Cardiac septum (tissue), 1 donor: Measurements from ENCODE around the gene CST4. TPM values are rescaled to one million over a fixed set of nuclear protein-coding genes. Genes with fewer than 3 reads are reported as not detected.
A peak's percentile ranks its signal among the peaks of the same experiment; 100 is the strongest.
"Not testable (repeated sequence)": the region's sequence is repeated elsewhere in the genome, so short reads cannot be mapped to it uniquely, and the experiment has no call there.

Experiments
- DNase-seq: peaks from one replicate; pipeline ENCODE4 v3.0.0-alpha.2; 2020; ENCODE audit warnings: low spot score
- intact Hi-C: fragments of 100-400 bp; cut with DNase I; formaldehyde crosslinking; loops from one replicate; pipeline ENCODE4 v1.14.0; 2022
- total RNA-seq: library from RNA; stranded (reverse); fragmentation: NEBNext Ultra II Directional; extraction: Animal tissue kit (Norgen Biotek cat#: 25700); gene quantifications from one replicate; pipeline ENCODE4 v1.2.1, GENCODE V29; 2021
- donor health status: DM: no; HTN: no; CAD: no.

Gene CST4
- total RNA-seq, 1 donor from 2014 or later: not detected

DNA sequence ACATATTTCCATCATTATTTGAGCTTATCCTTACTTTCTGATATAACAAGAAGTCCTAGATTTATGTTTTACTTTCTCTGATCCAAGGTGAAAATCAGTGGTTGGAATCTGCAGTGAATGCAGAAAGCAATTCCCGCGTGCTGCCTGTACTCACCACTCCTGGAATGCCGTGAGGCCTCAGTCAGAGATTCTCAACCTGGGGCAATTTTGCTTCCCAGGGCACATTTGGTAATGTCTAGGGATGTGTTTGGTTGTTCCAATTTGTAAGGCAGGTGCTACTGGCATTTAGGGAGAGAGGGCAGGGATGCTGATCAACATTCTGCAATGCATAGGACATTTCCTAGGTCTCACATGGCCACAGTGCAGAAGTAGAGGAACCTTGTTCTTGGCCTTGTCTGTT is 23.9 kb downstream of the CST4 start:
- DNase-seq: no peak
- intact Hi-C loops: loop anchor here (5.0 kb wide), 1 partner anchor 332 kb away; no protein-coding TSS in a partner anchor

DNA sequence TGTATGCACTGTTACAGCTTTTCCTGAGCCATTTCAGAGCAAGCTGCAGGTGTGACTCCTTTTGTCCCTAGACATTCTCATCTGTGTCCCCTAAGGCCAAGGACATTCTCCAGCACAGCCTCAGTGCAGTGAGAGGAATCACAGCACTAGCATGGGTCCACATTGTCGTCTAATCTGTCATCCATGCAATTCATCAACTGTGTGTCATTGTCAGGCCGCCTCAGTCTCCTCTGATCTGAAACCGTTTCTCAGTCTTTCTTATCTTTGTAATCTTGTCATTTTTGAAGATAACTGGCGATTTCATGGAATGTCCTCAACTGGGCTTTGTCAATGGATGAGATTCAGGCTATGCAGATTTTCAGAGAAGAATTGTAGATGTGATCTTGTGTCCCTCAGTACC is 24.8 kb downstream of the CST4 start:
- DNase-seq, intact Hi-C loops: not testable (repeated sequence)

DNA sequence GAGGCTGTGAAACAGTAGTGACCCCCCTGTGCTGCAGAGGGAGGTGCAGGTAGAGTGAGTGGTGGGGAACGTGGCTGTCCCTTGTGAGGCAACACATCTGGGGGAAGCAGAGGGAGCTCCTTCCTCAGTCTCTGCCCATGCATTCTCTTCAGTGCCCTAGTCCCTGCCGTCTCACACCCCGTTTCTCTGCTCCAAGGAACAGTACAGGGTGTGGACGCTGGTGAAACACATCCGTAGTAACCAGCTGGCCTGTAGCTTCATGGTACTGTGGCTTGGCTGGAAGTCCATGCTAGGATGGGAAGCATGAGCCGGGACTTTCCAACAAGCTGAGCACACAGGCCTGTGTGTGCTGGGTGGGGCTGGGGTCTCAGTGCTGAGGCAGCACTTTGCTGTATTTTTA is 25.7 kb downstream of the CST4 start:
- DNase-seq: no peak
- intact Hi-C loops: no loop called here

DNA sequence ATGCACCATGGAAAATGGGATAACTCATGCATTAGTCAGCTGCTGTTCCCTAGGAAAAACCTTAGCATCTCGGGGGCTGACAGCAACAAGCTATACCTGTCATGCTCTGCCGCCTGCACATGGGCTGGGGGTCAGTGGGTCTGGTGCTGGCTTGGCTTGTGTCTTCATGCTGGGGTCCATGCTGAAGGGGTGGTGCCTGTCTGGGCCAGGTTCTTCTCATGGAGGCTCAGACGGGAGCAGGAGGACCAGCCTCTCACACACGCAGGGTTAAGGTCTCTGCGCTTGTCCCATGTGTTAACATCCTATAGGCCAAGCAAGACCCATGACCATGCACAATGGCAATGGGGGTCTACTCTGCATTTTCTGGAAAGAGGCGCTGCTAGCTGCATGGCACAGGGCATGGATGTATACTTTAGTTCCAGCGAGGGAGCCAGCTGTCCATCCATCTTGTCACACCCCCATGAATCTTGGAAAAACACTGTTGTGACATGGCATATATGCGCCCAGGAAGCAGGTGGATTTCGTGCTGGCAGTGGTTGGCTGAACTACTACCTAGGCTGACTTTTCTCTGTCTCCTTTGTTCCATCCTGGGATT is 26.5 kb downstream of the CST4 start:
- DNase-seq: no peak
- intact Hi-C loops: no loop called here

DNA sequence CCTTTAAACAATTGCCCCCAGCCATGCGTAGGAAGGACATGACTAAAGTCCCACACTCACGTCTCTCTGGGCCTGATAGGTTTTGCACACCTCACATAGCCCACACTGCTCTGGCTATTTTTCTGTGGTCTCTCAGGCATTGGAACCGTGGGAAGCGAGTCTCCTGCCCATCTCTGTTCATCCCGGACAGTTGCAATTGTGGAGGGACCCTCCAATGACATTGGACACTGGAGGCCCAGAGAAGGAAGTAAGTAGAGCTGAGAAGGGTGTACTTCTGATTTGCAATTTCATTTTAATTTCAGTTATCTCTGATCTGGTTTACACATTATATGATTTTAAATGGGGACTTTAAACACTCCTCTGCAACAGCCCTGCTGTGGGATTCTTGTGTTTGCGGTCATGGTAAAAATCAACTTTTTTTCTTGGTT is 27.8 kb downstream of the CST4 start:
- no peak for DNase-seq
- intact Hi-C loops: no loop called here

DNA sequence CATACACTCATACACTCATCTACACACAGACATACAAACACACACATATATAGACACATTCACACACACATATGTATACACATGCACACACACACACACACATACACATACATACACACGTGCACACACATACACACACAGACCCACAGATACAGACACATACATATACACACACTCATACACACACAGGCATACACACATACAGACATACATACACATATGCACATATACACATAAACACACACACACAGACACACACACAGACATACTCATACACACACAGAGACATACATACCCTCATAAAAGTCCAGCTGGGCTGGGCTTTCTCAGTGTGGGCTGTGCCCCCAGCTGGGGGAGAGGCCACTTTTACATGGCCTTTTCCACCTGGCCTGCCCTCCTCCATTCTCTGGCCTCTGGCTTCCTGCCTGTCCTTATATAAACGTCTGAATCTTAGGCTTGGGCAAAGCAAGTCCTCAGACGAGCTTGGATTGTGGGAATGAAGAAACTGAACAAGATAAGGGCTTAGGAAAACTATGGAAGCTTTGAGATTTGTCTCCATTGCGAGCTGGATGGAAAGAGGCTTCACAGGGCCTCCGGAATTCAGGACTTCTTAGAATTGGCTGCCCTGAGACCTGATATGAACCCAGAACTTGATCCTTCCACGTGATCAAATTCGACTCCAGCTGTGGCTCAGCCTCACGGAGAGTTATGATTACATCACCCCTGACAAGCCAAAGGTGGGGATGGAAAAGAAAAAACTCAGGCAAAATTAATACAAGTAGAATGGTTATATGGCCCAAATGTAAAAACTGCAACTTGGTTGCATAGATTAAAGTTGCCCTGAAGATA is 28.6 kb downstream of the CST4 start:
- intact Hi-C loops: no loop called here
- DNase-seq: no peak

DNA sequence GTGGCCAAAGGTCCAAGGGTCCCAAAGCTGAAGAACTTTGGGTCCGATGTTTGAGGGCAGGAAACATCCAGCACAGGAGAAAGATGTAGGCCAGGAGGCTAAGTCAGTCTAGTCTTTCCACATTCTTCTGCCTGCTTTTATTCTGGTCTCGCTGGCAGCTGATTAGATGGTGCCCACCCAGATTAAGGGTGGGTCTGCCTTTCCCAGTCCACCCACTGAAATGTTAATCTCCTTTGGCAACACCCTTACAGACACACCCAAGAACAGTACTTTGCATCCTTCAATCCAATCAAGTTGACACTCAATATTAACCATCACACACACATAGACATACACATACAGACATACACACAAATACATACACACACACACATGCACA is 29.2 kb downstream of the CST4 start:
- intact Hi-C loops, DNase-seq: not testable (repeated sequence)

DNA sequence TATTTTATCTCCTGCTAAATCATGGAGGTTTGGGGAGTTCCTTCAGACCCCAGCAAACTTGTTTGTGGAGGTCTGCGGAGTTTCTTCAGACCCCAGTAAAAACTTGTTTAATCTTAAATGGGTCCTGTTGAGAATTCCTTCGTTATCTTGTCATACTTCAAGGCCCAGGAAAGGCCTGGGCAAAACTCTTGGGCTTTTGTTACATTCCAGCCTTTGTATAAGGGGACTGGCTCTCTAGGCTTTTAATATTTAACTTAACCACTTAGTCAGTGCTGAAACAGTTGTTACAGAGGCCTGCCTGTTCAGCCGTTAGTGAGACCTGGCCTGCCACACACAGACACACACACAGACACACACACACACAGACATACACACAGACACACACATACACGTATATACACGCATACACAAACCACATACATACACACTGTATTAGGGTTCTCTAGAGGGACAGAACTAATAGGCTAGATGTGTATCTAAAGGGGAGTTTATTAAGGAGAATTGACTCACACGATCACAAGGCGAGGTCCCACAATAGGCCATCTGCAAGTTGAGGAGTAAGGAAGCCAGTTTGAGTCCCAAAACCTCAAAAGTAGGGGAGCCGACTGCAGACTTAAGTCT is 29.7 kb downstream of the CST4 start:
- no peak for DNase-seq
- intact Hi-C loops: no loop called here

DNA sequence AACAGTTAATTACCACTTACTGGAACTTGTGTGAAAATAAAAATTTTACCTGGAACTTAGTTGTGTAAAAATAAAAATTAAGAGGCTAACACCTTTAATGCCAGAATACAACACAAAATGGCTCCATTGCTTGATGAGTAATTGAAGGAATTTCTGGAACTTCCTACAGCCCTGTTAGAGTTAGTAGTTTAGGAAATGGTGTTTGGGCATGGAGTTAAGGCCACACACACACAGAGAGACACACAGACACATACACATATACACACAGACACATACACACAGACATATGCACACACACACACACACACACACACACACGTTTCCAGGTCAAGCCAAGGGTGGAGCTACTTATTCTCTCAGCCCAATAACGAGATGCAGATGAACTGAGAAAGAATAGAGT is 30.5 kb downstream of the CST4 start:
- DNase-seq: no peak
- intact Hi-C loops: no loop called here

DNA sequence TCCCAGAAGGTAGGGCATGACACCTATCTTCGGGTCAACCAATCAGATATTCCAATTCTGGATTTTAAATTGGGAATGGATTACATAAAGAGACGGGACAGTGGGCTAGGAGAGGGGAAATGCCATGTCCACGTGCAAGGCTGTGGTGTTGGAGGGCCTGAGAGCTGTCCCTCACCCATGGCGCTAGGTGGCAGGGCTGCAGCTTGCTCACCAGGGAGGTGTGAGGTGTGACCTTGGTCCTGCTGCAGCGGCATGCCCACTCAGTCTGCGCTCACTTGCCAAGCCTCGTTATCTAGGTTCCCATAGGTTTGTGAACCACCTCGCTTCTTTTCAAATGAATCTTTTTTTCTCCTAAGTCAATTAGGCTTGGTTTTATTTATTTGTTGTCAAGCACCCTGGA is 31.6 kb downstream of the CST4 start:
- DNase-seq: no peak
- intact Hi-C loops: no loop called here

DNA sequence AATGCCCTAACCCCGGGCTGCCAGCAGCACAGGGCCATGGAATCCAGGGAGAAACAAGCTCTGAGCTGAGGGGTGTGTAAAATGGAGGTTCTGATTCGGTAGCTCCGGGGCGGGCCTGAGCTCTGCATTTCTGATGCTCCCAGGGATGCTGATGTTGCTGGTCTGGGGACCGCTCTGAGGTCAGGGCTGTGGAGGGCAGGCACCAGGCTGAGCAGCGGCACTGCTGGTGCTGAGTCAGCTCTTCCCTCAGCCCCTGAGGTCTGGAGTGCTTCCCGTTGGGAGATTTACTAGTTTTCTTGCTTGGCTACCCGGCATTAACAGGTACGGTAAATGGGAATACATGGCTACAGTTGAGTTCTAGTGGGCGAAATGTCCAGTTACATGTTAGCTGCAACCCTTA is 32.5 kb downstream of the CST4 start:
- DNase-seq: no peak
- intact Hi-C loops: no loop called here

DNA sequence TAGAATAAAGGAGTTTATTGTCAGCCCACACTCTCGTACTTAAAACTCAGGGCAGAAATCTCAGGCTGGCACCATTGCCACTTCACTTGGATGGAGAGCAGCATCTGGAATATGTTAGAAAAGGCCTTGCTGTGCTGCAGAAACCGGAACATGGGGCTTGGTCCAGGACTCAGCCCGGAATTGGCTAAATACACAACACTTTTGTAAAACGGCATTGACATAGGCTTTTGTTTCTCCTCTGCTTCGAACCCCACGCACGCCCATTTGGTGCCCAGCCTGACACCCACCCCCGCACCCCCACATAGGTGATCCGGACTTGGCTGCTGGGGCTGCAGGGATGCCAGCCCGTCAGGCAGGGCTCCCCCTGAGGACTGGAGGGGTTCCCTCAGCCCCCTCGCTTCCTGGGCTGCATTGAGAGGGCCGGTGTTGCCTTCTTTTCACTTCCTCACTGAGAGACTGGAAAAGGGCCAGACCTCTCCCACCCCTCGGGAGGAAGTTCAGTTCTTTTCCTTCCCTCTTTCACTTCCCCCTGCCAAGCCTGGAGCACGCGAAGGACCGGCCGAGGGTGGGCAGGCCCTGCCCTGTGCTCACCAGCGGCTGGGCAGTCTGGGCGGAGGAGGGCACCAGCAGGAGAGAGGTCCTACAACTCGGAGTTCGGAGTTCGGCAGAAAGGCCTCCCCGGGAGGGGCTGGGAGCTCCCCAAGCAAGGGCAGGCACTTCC is 33.2 kb downstream of the CST4 start:
- intact Hi-C loops: no loop called here
- peak; percentile 82 for DNase-seq

DNA sequence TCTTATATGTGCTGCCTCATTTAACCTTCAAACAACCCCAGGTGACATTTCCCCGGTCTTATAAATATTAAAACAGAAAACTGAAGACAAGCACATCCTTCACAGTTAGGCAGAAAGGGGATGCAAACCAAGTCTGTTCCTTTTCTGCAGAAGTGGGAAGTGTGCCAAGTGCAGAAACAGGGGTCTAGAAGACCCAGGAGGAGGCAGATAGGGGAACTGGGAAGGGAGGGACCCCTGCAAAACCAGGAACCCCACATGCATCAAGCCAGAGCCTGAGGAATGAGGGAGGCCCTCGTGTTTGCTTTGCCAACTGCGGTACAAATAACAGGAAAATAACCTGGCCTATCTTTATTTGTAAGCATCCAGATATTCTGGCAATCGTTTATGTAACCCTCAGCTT is 34.1 kb downstream of the CST4 start:
- no peak for DNase-seq
- intact Hi-C loops: no loop called here

DNA sequence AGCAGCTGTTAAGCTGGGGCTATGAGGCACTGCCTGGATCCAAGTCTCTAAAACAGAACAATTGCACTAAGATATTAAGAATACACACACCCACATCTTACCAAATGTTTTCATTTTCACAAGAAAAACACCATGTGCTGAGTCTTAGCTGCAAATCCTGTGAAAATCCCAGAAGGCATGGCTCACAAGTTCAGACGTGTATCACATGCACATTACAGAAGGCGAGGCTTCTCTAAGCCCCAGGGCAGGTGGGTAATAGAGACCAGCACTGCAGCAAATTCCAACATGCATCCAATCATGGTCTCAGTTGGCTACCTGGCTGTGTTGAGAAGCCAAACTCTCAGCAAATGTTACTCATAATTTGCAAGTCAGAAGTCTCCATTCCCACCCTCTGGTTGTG is 34.8 kb downstream of the CST4 start:
- no peak for DNase-seq
- intact Hi-C loops: no loop called here

DNA sequence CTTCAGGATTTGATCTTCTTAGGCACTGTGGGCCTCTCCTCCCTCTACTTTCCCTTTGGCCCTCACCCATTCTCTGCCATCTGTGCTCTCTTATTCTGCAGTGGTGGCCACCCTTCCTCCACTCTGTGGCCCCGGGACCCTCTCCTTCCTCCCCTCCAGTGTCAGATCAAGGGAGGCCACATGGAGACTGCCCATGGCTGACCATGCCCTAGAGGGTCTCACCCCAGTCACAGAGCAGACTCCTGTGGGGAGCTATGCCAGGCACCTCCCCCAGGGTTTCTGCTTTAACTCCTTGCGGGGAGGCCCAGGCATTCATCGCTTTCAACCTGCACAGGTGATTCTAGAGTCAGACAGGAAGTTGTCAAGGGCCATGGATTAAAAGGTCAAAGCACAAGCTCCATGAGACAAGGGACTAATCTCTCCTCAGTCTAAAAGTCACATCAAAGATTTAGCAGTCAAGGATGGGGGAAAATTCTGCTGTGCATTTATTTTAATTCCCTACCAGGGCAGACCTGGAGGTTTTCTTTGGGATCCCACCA is 35.4 kb downstream of the CST4 start:
- no peak for DNase-seq
- intact Hi-C loops: no loop called here

DNA sequence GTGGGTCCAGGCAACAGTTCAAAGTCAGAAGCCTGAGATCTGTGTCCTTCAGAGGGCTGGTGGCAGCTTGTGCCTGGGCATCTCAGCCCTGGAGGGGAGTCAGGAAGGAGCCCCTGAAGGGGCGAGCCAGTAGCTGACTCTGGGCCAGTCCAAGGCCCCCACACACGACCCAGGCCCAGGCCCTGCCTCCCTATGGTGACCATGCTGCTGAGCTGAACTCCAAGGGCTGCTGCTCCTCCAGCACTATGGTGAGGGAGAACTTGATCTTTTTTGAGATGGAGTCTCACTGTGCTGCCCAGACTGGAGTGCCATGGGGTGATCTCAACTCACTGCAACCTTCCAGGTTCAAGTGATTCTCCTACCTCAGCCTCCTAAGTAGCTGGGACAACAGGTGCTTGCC is 35.9 kb downstream of the CST4 start:
- intact Hi-C loops: no loop called here
- no peak for DNase-seq

DNA sequence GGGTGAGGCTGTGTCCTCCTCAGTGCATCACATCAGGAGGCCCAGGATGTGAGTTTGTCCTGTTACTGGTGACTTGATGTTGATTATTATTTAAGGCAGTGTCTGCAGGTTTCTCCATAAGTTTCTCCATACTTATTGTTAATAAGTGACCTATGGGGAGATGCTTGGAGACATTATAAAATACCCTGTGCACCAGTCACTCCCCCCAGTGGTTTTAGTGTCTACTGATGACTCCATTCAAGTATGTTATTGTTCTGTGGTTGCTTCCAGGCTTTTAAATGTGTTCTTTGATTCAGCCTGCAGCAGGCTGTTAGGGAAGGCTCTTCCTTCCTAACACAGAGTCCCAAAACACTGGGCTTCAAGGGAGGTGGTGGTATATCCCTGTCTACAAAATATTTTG is 36.5 kb downstream of the CST4 start:
- intact Hi-C loops: no loop called here
- no peak for DNase-seq

DNA sequence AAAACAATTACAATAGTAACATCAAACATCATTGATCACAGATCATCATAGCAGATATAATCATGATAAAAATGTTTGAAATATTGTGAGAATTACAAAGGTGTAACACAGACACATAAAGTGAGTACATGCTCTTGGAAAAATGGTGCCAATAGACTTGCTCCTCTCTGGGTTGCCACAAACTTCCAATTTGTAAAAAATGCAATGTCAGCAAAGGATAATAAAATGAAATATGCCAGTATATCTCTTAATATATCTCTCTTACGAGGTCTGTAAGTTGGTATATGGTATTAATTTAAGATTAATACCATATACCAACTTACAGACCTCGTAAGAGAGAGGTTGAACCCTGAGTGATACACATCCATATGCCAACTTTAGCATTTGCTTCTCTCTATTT is 37.7 kb downstream of the CST4 start:
- intact Hi-C loops: no loop called here
- no peak for DNase-seq

DNA sequence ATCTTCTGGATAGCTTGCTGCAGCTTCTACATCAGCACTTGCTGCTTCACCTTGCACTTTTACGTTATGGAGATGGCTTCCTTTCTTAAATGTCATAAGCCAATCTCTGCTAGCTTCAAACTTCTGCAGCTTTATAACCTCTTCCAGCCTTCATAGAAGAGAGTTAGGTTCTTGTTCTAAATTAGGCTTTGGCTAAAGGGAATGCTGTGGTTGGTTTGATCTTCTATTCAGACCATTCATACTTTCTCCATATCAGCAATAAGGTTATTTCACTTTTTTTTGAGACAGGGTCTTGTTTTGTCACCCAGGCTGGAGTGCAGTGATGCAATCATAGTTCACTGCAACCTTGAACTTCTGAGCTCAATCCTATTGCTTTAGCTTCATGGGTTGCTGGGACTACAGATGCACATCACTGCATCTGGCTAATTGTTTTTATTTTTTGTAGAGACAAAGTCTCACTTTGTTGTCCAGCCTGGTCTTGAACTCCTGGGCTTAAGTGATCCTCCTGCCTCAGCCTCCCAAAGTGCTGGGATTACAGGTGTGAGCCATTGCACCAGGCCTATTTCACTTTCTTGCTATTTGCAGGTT is 38.9 kb downstream of the CST4 start:
- intact Hi-C loops: no loop called here
- DNase-seq: peak; percentile 14

DNA sequence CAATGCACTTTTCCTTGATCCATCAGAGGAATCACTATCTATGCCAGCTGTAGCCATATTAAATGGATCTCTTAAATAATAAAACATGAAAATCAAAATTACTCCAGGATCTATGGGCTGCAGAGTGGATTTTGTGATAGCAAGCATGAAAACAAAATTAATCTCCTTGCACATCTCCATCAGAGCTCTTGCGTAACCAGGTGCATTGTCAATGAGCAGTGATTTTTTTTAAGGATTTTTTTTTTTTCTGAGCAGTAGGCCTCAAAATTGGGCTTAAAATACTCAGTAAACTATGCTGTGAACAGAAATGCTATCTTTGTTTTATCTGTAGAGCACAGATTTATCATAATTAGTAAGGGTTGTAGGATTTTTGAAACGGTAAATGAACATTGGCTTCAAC is 39.6 kb downstream of the CST4 start:
- intact Hi-C loops: no loop called here
- no peak for DNase-seq
